OCI-LY3 (cell line): ENCODE data around the gene NANOS3.

ENCODE experiments used
- CTCF ChIP-seq: fragments of 200-600, 300-600 bp; sonication (generic); IDR thresholded peaks from 2 replicates; pipeline ENCODE4 v1.5.1; 2014; ENCODE audit warnings: antibody characterized with exemption, low read length, low read depth
- EZH2phosphoT487 ChIP-seq: fragments of 200-600 bp; shearing (Covaris generic); IDR thresholded peaks from 2 replicates; pipeline ENCODE4 v1.6.1; 2018; ENCODE audit warnings: antibody characterized with exemption, mixed run types, low read depth

DNA sequence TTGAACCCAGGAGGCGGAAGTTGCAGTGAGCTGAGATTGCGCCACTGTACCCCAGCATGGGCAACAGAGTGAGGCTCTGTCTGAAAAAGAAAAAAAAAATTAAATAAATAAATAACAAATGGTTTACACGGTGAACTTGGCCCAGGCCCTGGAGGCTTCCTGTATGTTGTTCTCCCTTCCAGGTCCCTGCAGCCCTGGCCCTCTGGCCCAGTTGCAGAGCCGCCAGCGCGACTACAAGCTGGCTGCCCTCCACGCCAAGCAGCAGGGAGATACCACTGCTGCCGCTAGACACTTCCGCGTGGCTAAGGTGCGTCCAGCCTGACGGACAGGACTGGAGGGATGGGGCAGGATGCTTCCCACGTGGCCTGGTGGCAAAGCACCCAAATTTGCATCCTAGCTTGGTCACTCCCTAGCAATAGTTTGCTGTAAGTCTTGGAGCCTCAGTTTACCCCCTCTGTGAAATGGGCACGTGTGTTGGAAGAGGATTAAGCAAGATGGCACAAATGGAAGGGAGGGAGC, 41.0 kb downstream of the NANOS3 start:
- TF ChIP-seq CTCF (no peak), EZH2phosphoT487 (no peak)
